Neural crest cell (in vitro differentiated cells): Measurements from ENCODE around the gene RAB11FIP3. TPM values are rescaled to one million over a fixed set of nuclear protein-coding genes. Genes with fewer than 3 reads are reported as not detected.
A peak's percentile ranks its signal among the peaks of the same experiment; 100 is the strongest.

Source experiments
- DNase-seq: peaks from one replicate; pipeline ENCODE4 v3.0.0; 2021; ENCODE audit warnings: low read depth, mixed read lengths, low spot score
- H3K27ac Mint-ChIP-seq: one replicate; pipeline ENCODE4 v1.8.0; 2021; ENCODE audit warnings: mild to moderate bottlenecking, mixed read lengths; ENCODE audit not compliant: unreplicated experiment
- H3K27me3 Mint-ChIP-seq: 2 replicates; pipeline ENCODE4 v1.8.0; 2021; ENCODE audit warnings: low read depth, mild to moderate bottlenecking, mixed read lengths
- H3K36me3 Mint-ChIP-seq: 2 replicates; pipeline ENCODE4 v1.8.0; 2021; ENCODE audit warnings: low read depth, mild to moderate bottlenecking, mixed read lengths
- H3K4me1 Mint-ChIP-seq: 2 replicates; pipeline ENCODE4 v1.8.0; 2021; ENCODE audit warnings: mixed read lengths
- H3K4me3 Mint-ChIP-seq: one replicate; pipeline ENCODE4 v1.8.0; 2021; ENCODE audit warnings: mild to moderate bottlenecking, mixed read lengths
- H3K9me3 Mint-ChIP-seq: 2 replicates; pipeline ENCODE4 v1.8.0; 2021; ENCODE audit warnings: mixed read lengths
- CTCF ChIP-seq: fragments of 200-600 bp; sonication (generic); conservative IDR thresholded peaks from 2 replicates; pipeline ENCODE4 v1.5.0; 2021; ENCODE audit warnings: antibody characterized with exemption, mild to moderate bottlenecking
- total RNA-seq: library from RNA; stranded (reverse); gene quantifications from 2 replicates; pipeline ENCODE4 v1.2.1, GENCODE V29; 2021

RAB11FIP3 gene
- total RNA-seq, 1 donor from 2014 or later = 72.2 TPM

GRCh38 chr16:525123-525519, 99.7 kb downstream of the RAB11FIP3 start:
- no peak overlapping the region for H3K27ac Mint-ChIP-seq
- H3K4me3 Mint-ChIP-seq = peak overlapping the region; percentile 94
- H3K27me3 Mint-ChIP-seq = peaks cover 4% of the 10 kb centered on the region
- no peaks in the 10 kb centered on the region for H3K9me3 Mint-ChIP-seq
- peaks cover 3% of the 10 kb centered on the region for H3K36me3 Mint-ChIP-seq
- TF ChIP-seq CTCF = no peak
- DNase-seq = no peak
- peaks cover 26% of the 10 kb centered on the region for H3K4me1 Mint-ChIP-seq

GRCh38 chr16:525520-526180, 100.2 kb downstream of the RAB11FIP3 start:
- no peak for TF ChIP-seq CTCF
- Mint-ChIP-seq H3K27ac (no peak overlapping the region), H3K9me3 (no peaks in the 10 kb centered on the region)

GRCh38 chr16:526181-527014, 100.9 kb downstream of the RAB11FIP3 start:
- peak overlapping the region; percentile 97 for H3K27ac Mint-ChIP-seq
- peaks cover 4% of the 10 kb centered on the region for H3K27me3 Mint-ChIP-seq
- H3K36me3 Mint-ChIP-seq = peaks cover 3% of the 10 kb centered on the region
- TF ChIP-seq CTCF = no peak
- H3K4me3 Mint-ChIP-seq = peak overlapping the region; percentile 94
- no peak for DNase-seq
- H3K4me1 Mint-ChIP-seq = peaks cover 26% of the 10 kb centered on the region
- no peaks in the 10 kb centered on the region for H3K9me3 Mint-ChIP-seq

More at GRCh38 chr16:525520-526180, 100.2 kb downstream of the RAB11FIP3 start:
- no peak for DNase-seq
- H3K4me3 Mint-ChIP-seq = peak overlapping the region; percentile 94
- peaks cover 26% of the 10 kb centered on the region for H3K4me1 Mint-ChIP-seq
- peaks cover 3% of the 10 kb centered on the region for H3K36me3 Mint-ChIP-seq
- peaks cover 4% of the 10 kb centered on the region for H3K27me3 Mint-ChIP-seq

- peak; percentile 83 for DNase-seq
- Mint-ChIP-seq H3K27me3 (peaks cover 4% of the 10 kb centered on the region), H3K9me3 (no peaks in the 10 kb centered on the region), H3K27ac (peak within 1 kb of the TSS; percentile 97), H3K4me3 (peak within 1 kb of the TSS; percentile 94), H3K4me1 (peaks cover 26% of the 10 kb centered on the region), H3K36me3 (peaks cover 3% of the 10 kb centered on the region)
- peak; percentile 48 for TF ChIP-seq CTCF
These were observed 101.8 kb downstream of the RAB11FIP3 start, which contains the start of gene CAPN15 for GRCh38 chr16:527015-527903. TSS of gene CAPN15 (plus strand) at chr16:527712. CDS start at chr16:546839, 19,127 bp downstream.
